COLO668 (cell line): ENCODE results near the gene C3orf49.

Experiments used
- DNase-seq: peaks from one replicate; lab custom pipeline; 2025; ENCODE audit not compliant: unreplicated experiment; lab: John Stamatoyannopoulos, UW

C3orf49 gene

GRCh38 chr3:63849175-63849574 is 30.1 kb downstream of the C3orf49 start:
- DNase-seq = no peak

GRCh38 chr3:63851287-63851686 is 32.2 kb downstream of the C3orf49 start:
- DNase-seq = no peak

GRCh38 chr3:63853106-63853505 is 34.0 kb downstream of the C3orf49 start:
- DNase-seq = no peak

- no peak for DNase-seq
These were observed 36.3 kb downstream of the C3orf49 start for GRCh38 chr3:63855333-63855940.

GRCh38 chr3:63857311-63857710 is 38.2 kb downstream of the C3orf49 start:
- no peak for DNase-seq

- DNase-seq = no peak
These were observed 41.7 kb downstream of the C3orf49 start for GRCh38 chr3:63860776-63861175.

- no peak for DNase-seq
These were observed 42.2 kb downstream of the C3orf49 start for GRCh38 chr3:63861306-63861705.

GRCh38 chr3:63862804-63863149 is 43.7 kb downstream of the C3orf49 start:
- DNase-seq = no peak

GRCh38 chr3:63863150-63864007 is 44.3 kb downstream of the C3orf49 start, which contains the start of the genes ATXN7 and THOC7:
Gene ATXN7, plus strand, starts transcription at chr3:63863867. Its CDS starts 48,732 bp downstream, at chr3:63912599.
Gene THOC7, minus strand, starts transcription at chr3:63863805. Its CDS starts 15 bp downstream, at chr3:63863790.
- peak; percentile 71 for DNase-seq

GRCh38 chr3:63864008-63864964 is 45.2 kb downstream of the C3orf49 start:
- DNase-seq = peak; percentile 71

- no peak for DNase-seq
These were observed 45.8 kb downstream of the C3orf49 start for GRCh38 chr3:63864965-63865327.

GRCh38 chr3:63867225-63867624 is 48.1 kb downstream of the C3orf49 start:
- no peak for DNase-seq

GRCh38 chr3:63869940-63870614 is 51.0 kb downstream of the C3orf49 start:
- no peak for DNase-seq

- DNase-seq = no peak
These were observed 51.5 kb downstream of the C3orf49 start for GRCh38 chr3:63870615-63871005.

- no peak for DNase-seq
These were observed 53.2 kb downstream of the C3orf49 start for GRCh38 chr3:63872135-63872924.

- DNase-seq = no peak
These were observed 55.7 kb downstream of the C3orf49 start for GRCh38 chr3:63874769-63875168.

GRCh38 chr3:63875510-63875909 is 56.4 kb downstream of the C3orf49 start:
- DNase-seq = no peak

GRCh38 chr3:63876260-63876659 is 57.2 kb downstream of the C3orf49 start:
- DNase-seq = no peak

- DNase-seq = no peak
These were observed 58.8 kb downstream of the C3orf49 start for GRCh38 chr3:63877737-63878393.
